Stimulated activated CD4-positive, alpha-beta T cell treated with anti-CD3 and anti-CD28 coated beads, Interleukin-4, amount 100 ng/mL, for 4 hours (primary cell): ENCODE data around the gene RGS3.
A peak's percentile ranks its signal among the peaks of the same experiment; 100 is the strongest.

Source experiments
- DNase-seq, 2 experiments: peaks; one replicate each; pipeline ENCODE4 v3.0.0-alpha.2; 2020

RGS3 gene

DNA sequence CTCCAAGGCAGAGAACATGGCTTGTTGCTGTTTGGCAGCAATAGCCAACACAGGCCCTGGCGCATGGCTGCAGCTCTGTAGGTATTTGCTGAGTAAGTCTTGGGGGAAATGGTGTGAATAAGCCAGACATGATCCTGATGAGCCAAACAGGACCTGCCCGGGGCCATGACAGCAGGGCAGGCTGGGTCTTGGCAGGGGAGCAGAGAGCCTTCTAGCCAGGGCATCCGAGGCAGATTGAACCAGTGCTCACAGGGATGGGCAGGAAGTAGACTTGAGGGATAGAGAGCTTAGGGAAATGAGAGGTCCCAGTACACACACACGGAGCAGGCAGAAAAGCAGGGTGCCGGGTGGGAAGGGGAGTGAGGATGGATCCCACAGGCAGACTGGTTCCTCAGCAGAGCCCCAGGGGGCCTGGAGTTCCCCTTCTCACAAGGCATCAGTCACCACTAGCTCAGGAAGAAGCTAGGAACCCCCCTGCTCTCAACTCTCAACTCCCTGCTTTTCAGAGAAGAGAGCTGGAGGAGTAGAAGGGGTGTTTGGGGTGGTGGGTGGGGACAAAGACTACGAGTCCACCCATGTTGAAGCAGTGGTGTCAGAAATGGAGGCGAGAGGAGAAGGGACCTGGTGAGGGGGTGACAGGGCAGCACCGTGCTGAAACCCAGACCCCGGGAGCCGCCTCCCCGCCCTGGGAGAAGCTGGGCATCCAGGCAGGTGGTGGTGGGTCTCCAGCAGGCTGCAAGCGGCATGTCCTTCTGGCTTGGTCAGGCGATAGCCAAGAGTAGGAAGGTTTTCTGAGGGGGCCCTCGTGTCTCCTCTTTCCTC is 111.1 kb downstream of the RGS3 start:
- DNase-seq = no peak

DNA sequence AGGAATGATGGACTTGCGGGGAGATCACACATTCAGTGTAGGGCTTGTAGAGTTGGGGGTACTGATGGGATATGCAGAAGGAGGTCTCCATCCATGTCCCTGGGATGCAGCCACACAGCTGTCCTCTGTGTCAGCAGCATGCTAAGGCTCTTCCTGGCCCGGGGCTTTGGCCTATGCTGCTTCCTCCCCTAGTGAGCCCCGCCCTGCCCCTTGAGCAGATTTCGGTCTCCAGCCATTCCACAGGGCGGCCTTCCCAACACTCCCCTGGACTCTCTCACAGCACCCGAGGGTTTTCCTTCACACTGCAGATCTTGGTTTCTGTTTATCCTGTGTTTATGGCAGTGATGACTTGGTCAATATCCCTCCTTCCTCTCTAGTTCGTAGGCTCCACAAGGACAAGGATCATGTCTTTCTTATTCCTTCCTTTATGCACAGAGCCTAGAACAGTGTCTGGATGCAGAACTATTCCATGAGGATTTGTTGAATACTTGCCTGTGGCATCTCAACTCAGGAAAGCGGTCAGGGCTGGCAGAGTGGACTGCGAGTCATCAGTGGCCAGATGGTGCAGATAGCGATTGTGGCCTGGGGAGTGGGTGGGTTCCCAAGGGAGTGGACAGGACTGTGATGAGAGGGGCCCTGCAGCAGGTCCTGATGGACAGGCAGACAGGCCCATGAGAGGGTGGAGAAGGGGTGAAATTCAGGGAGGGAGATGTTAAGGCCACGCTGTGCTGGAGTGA is 114.2 kb downstream of the RGS3 start:
- no peak for DNase-seq

DNA sequence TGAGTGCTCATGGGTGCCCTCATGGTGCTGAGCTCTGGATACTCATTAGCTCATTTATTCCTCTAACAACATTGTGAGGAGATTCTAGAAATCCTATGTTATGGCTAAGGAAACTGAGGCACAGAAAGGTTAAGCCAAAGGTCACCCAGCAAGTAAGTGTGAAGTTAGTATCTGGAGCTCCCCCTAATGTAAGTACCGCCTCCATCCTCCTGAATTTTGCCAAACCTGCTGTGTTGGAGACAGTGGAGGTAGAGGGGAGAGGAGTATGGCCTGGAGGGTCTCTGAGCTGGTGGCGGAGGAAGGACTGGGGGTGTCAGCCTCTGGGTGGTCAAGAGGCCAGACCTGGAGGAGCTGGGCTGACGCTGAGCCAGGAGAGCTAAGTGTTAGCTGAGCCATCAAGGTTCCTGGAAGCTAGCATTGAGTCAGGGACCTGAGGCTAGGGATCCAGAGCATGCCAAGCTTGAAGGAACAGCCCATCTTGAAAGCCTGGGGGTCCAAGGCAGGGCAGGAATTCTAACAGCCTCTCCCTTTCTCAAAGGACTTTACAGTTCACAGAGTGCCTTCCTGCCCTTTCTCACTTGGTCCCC is 114.8 kb downstream of the RGS3 start:
- no peak for DNase-seq

DNA sequence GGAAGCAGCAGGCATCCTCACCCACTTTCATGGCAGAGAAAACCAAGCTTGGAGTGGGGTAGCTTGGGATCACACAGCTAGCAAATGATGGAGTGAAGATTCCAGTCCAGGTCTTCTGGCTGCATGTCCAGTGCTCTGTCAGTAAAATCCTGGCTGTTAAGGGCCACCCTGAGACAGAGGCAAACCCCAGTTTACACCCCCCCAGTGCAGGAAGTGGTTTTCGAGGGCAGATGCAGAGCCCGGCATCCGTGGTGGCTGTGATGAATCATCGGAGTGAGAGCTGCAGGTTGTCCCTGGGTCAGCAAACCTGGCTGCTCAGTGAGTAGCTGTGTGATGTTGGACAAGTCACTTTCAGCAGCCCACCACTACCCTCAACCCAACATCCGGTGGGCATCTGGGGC is 115.4 kb downstream of the RGS3 start:
- DNase-seq = peak; percentile 65 to 83

DNA sequence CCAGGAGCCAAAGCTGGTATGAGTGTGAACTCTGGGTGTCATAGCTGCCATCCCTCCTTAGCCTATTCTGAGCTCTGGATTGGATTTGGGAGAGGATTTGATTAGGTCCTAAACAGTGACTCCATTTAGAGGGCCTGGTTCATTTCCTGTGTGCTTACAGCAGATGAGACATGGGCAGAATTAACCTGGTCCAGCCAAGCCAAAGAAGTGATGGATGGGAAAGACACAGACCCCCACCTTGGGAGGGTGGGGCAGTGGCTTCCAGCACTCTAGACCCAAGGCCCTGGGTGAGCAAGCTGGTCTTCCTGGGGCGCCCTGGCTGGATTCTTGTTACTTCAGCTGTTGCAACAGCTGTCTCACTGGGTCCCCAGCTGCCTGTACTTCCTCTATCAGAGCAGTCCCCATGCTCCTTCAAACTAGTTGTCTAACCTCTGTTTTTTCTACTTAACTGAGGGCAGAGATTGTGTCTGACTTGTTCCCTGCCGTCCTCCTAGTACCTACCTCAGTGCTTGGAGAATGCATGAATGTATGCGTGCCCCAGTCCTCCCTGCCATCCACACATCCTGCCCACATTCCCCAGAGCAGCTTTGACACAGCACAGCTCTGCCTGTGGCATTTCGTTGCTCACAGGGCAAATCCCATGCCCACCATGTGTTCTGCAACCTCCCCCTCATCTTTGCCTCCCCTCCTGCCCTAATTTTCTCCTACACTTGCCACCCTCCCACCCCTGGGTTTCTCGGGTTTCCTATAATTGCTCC is 115.9 kb downstream of the RGS3 start:
- DNase-seq = no peak

DNA sequence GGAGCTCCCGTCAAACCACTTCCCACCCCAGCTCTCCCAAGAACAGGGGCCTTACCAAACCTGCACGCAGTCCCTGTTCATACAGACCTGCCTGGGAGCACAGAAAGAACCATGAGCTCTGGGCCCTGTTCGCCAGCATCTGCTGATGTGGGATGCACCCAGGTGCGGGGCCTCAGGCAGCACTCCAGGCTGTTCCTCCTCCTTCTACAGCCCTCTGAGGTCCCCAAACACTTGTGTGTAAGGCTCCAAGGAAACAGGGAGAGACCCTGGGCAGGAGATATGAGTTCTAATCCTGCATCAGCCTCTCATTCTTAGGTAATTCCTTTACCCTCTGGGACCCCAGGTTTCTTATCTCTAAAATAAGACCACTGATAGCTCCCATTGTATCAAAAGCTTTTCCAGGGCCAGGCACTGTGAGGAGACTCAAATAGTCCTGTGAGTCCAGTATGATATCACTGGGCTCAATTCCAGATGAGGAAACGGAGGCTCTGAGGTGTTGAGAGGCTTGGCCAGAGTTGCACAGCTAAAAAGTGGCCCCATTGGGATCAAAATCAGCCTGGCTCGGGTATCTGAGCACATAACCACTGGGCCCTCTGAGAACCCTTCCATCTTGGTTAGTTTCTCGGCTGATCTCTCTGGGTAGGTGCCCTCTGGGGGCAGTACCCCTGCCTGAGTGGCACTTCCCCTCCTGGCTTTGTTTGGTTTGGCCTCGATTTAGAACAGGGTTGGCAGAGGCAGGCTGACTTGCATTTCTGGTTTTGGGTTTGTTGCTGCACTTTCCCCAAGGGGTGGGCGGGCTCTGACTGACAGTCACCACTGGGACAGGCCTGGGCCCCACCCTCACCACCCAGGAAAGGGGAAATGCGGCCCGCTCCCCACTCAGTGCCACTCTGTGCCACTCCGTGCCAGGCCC is 116.8 kb downstream of the RGS3 start:
- peak; percentile 66 to 75 for DNase-seq

DNA sequence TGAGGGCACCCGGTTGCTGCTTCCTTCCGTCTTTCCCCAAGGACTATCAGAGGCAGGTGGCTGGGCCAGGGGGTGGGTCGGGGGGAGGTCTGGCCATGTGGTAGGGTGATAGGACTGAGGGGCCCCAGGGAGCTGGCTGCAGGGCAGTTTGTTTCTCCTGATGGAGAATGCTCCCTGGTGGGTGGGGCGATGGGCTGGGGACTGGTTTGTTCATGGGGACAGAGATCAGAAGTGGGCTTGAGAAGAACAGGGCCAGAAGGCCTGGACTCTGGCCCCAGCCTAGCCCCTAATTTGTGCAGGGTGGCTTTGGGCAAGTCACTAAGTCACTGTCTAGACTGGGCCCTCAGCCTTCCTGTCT is 117.4 kb downstream of the RGS3 start:
- DNase-seq = no peak

DNA sequence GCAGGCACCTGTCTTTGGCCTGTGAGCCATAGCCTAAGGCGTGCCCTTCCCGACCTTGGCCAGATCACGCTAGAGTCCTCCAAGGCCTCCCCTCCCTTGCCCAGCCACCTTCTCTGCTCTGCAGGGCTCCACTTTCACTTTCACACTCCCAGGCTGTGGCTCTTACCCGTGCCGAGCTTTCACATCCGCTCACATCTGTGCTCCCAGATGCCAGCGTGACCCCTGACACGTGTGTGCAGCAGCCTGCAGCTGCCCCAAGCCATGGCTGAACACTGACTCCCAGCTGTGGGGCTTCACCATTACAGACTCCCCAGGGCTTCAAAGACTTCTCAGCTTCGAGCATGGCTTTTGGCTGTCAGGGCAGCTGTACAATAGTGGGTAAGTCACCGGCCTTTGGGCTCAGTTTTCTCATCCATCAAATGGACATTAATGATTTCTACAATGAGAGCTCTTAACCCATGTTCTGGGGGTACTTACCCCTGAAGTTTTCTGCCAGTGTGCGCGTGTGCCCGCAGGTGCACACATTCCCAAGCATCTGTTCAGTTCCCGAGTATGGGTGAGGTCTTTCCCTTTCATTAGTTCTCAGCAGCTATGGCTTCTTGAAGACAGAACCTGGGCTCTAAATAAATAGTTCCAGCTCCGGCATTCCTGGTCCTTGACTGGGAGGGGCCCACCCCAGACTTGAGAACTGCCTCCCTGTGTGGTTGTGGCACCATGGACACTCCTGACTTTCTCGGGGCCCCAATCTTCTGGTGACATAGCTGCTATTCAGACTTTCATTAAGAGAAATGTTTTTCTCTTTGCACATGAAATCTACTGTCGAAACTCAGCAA is 118.6 kb downstream of the RGS3 start:
- peak; percentile 51 to 80 for DNase-seq

DNA sequence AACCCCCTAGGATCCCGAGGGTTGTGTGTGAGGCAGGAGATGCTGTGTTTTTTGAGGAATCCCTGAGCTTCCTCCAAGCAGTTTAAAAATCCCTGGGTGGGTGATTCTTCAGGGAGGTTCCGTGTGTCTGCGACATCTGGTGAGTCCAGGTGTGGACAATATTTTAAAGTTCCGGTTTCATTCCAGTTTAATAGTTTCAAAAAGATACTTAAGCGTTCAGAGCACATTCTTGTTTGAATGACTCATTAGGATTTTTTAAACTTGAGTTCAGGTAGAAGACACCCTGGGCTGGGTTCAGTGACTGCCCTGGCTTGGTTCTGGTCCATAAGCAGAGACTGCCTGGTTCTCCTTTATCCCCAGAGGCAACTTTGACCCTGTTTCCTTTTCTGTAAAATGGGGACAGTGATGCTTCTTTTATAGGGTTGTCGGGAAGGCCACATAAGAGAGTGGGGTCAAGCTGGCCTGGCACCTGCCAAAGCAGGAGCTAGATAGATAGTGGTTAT is 119.2 kb downstream of the RGS3 start:
- DNase-seq = no peak

DNA sequence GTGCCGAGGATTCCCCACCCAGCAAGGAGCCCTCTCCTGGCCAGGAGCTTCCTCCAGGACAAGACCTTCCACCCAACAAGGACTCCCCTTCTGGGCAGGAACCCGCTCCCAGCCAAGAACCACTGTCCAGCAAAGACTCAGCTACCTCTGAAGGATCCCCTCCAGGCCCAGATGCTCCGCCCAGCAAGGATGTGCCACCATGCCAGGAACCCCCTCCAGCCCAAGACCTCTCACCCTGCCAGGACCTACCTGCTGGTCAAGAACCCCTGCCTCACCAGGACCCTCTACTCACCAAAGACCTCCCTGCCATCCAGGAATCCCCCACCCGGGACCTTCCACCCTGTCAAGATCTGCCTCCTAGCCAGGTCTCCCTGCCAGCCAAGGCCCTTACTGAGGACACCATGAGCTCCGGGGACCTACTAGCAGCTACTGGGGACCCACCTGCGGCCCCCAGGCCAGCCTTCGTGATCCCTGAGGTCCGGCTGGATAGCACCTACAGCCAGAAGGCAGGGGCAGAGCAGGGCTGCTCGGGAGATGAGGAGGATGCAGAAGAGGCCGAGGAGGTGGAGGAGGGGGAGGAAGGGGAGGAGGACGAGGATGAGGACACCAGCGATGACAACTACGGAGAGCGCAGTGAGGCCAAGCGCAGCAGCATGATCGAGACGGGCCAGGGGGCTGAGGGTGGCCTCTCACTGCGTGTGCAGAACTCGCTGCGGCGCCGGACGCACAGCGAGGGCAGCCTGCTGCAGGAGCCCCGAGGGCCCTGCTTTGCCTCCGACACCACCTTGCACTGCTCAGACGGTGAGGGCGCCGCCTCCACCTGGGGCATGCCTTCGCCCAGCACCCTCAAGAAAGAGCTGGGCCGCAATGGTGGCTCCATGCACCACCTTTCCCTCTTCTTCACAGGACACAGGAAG is 120.2 kb downstream of the RGS3 start:
- DNase-seq = no peak

DNA sequence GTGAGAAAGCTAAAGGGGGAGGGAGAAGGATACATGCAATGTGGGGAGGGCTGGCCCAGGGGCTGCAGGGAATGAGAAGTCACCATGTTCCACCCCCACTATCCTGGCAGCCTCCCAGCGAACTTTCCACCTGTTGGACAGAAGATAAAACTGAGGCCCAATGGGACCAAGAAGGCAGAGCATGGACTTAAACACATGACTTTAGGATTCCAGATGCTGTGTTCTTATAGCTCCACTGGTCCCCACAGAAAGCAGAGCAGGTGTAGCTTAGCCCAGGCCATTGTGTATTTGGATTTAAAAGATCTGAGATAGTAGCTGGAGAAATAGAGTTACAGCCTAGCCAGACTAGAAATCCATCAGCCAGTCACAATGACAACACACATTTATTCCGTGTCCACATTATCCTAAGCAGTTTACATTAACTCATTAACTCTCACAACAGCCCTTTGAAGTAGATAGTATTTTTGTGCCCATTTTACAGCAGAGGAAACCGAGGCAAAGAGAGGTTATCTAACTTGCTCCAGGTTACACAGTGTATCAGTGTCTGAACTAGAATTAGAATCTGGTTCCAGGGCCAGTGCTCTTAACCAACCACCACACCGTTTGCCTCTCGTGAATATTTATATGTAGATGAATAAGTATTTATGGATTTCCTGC is 121.0 kb downstream of the RGS3 start:
- DNase-seq = no peak

DNA sequence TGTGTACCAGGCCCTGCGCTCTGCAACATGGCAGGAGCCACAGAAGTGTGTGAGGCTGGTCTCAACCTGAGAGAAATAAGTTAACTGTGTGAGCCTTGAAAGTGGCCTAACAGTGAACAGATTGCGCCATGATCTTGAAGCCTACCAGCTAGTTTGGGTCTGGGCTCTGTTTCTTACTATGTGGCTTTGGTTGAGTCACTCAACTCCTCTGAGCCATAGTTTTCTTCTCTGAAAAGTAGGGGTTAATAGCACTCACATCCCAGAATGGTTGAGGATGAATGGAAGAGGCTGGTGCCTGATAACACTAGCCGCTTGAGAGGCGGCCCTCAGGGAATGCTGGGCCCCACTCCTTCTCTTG is 121.5 kb downstream of the RGS3 start:
- no peak for DNase-seq

DNA sequence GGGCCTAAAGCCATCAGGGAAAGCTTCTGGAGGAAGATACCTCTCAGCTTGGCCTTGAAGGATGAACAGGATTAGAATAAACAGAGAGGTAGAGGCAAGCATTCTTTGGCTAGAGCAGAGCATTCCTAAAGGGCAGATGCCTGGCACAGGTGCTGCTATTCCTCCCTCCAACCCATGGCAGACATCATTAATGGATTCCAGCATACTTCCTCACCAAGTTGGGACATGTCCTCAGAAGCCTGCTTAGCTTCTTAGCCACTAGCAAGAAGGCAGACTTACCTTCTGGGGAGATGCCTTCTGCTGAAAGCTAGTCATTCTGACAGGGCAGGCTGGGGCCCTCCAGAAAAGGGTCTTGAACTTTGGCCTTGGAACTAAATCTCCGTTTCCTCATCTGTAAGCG is 122.0 kb downstream of the RGS3 start:
- no peak for DNase-seq

DNA sequence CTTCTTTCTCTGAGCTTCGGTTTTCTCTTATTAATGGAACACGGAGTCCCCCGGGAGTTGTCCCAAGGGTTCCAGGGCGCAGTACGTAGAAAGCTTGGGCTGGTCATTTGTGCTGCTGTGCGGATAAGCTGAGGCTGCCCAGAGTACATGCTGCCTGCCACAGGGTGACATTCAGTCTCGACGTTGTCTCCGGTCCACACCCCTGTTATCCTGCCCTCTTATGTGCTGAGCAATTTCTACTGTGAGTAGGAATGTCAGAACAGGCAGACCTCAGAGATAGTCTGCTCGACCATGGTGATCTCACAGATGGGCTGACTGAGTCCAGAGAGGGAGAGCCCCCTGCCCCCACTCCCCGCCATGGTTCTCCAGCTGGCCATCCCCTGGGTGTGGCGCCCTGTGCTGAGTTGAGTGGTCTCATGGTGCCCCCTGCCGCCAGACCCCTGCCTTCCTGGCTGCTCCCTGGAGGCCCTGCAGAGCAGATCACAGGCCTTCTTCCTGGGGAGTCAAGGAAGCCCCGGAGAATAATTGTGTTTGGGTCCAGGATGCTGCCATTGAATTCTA is 124.0 kb downstream of the RGS3 start:
- DNase-seq = peak in 1 of 2 experiments; percentile 11

DNA sequence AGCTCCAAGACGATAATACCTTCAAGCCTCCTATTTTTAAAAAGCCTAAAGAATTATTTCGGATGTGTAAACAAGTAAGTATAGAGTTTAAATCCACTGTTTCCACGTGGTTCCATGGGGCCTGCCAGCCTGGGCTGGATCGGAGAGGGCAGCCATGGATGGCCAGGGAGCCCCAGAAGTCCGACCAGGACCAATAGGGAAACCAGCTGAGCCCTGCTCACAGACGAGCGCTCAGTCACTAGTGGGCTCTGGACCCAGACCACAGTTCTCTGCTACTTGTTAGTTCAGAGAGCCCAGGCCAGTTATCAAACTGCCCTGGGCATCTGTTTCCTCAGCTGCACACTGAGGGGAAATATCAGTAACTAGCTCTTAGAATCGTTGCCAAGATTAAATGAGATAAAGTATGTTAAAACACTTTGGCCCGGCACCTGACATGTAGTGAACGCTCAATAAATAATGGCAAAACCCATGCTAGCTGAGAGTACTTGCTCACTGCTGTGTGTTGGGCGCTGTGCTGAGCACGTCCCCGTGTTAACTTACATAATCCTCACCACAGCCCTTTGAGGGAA is 124.8 kb downstream of the RGS3 start:
- no peak for DNase-seq

DNA sequence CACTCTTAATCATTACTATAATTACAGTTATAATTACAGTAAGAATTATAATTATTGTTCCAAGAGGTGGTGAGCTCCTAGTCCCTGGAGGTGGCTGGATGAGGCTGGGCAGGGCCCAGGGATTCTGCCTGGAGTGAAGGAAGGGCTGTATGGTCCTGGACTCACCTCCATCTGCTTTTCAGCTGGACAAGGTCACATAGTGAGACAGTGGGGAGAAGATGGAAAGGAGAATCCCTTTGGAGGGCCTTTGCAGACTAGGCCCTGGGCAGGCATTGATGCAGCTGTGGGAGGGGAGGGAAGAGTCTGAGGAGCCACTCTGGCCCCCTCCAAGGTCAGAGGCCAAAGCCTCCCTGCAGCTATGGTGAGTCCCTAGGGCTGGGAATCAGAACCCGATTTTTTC is 125.4 kb downstream of the RGS3 start:
- no peak for DNase-seq

DNA sequence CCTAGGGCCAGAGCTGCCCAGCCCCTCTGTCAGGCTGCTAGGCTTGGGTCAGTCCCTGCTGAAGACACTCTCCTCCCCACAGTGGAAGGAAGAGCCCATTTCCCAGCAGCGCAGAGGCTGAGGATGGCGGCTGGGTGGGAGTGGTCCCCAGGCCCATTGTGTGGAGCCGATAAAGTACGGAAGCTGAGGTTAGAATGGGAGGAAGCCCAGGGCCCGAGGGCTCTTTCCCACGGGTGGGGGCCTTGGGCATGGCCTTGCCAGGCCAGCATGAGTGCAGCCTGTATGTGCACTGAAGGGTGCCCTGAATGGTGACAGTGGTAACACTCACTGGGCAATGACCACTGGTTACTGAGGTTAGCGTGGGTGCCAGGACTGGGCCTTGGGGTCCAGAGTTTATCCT is 125.9 kb downstream of the RGS3 start:
- no peak for DNase-seq

DNA sequence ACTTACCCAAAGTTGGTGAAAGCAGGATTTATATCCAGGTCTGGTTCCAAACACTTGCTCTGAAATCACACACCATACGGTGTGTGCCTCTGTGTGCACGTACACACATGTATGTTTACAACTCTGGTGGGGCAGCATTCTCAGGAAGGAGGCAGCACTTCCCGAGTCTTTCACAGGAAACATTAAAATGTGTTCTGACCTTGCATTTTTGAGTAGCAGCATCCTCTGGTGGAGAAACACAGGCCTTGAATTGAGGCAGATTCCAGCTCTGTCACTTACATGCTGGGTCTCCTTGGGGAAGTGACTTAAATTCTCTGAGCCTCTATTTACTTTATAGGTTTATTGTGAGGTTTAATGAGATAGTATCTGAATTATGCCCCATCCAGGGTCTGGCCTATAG is 126.4 kb downstream of the RGS3 start:
- DNase-seq = no peak

DNA sequence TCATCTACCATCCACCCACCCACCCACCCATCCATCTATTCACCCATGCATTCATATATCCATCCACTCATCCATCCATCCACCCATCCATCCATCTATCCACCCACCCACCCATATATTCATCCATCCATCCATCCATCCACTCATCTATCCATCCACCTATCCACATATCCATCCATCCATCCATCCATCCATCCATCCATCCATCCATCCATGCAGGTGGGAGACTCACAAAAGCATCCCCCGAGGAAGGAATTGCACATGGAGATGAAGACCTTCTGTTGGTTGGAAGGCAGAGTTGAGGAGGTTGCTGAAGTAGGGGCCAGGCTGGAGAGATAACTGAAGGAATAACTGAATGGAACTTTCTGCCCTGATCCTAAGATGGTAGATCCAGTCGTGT is 126.9 kb downstream of the RGS3 start:
- DNase-seq = no peak
